GM13976 (cell line): ENCODE data around the gene ENO1.

Experiments
- DNase-seq: peaks from one replicate; pipeline ENCODE4 v3.0.0; 2012; ENCODE audit warnings: low spot score
- CTCF ChIP-seq: IDR thresholded peaks from 2 replicates; pipeline ENCODE4 v1.5.1; 2012; ENCODE audit warnings: borderline replicate concordance, mild to moderate bottlenecking; ENCODE audit not compliant: insufficient read depth; ENCODE audit errors: extremely low read depth, missing control alignments, control extremely low read depth
- in situ Hi-C: fragments of 300-500 bp; cut with MboI; formaldehyde crosslinking; loops from one replicate; pipeline ENCODE4 v1.12.0; 2022; ENCODE audit warnings: low sequenced_read_pairs, mixed read lengths, inconsistent platforms; ENCODE audit not compliant: unreplicated experiment

ENO1 gene

GRCh38 chr1:8863138-8863537 is 15.3 kb downstream of the ENO1 start:
- no peak for DNase-seq
- no peak for TF ChIP-seq CTCF
- in situ Hi-C loops: no loop called here

GRCh38 chr1:8862528-8862927 is 16.0 kb downstream of the ENO1 start:
- peak; percentile 16 for TF ChIP-seq CTCF
- in situ Hi-C loops: no loop called here
- no peak for DNase-seq

GRCh38 chr1:8860738-8861516 is 17.6 kb downstream of the ENO1 start:
- DNase-seq: no peak
- no peak for TF ChIP-seq CTCF
- in situ Hi-C loops: no loop called here

- peak; percentile 51 for DNase-seq
- in situ Hi-C loops: loop anchor here (10.0 kb wide), 1 partner anchor 294 kb away; no protein-coding TSS in a partner anchor
- TF ChIP-seq CTCF: peak; percentile 57
Measured at GRCh38 chr1:8858888-8859706, 19.4 kb downstream of the ENO1 start.

GRCh38 chr1:8858112-8858668 is 20.3 kb downstream of the ENO1 start:
- in situ Hi-C loops: loop anchor here (10.0 kb wide), 1 partner anchor 293 kb away; no protein-coding TSS in a partner anchor
- no peak for TF ChIP-seq CTCF
- no peak for DNase-seq

- in situ Hi-C loops: loop anchor here (10.0 kb wide), 1 partner anchor 292 kb away; no protein-coding TSS in a partner anchor
- DNase-seq: no peak
Measured at GRCh38 chr1:8856689-8857412, 21.6 kb downstream of the ENO1 start.

More at GRCh38 chr1:8856689-8857412, 21.6 kb downstream of the ENO1 start:
- no peak for TF ChIP-seq CTCF
